Brain microvascular endothelial cell (primary cell): Measurements from ENCODE around the gene C8A.

Experiments
- DNase-seq: peaks from one replicate; pipeline ENCODE4 v3.0.0-alpha.2; 2020
- H3K27ac ChIP-seq: fragments of 250-450 bp; sonication (Bioruptor Pico); 2 replicates; pipeline ENCODE4 v1.5.1; 2020; ENCODE audit warnings: mild to moderate bottlenecking, moderate library complexity
- H3K27me3 ChIP-seq: fragments of 250-450 bp; sonication (Bioruptor Pico); replicated peaks from 2 replicates; pipeline ENCODE4 v1.5.1; 2020; ENCODE audit warnings: mild to moderate bottlenecking
- H3K36me3 ChIP-seq: fragments of 250-450 bp; sonication (Bioruptor Pico); replicated peaks from 2 replicates; pipeline ENCODE4 v1.5.1; 2020; ENCODE audit warnings: mild to moderate bottlenecking
- H3K4me3 ChIP-seq: 2 replicates; pipeline ENCODE4 v1.5.1; 2011; ENCODE audit warnings: low read depth, mild to moderate bottlenecking, control low read depth, low read length, moderate library complexity
- CTCF ChIP-seq: IDR thresholded peaks from 2 replicates; pipeline ENCODE4 v1.5.1; 2011; ENCODE audit warnings: low read depth, mild to moderate bottlenecking, moderate library complexity, low read length, control low read depth, inconsistent platforms; ENCODE audit errors: missing control alignments
- in situ Hi-C: cut with HindIII; loops from 2 replicates; pipeline ENCODE4 v1.10.0; 2017; ENCODE audit warnings: low sequenced_read_pairs, low pct_ligation_motif_present

Gene C8A

GRCh38 chr1:56824271-56824670, 30.3 kb upstream of the C8A start:
- Histone ChIP-seq H3K27ac (no peak overlapping the region), H3K36me3 (no peaks in the 10 kb centered on the region), H3K27me3 (no peaks in the 10 kb centered on the region), H3K4me3 (no peak overlapping the region)
- in situ Hi-C loops: no loop called here
- DNase-seq: no peak
- TF ChIP-seq CTCF: no peak

GRCh38 chr1:56824938-56825337, 29.7 kb upstream of the C8A start:
- Histone ChIP-seq H3K27me3 (no peaks in the 10 kb centered on the region), H3K27ac (no peak overlapping the region), H3K4me3 (no peak overlapping the region), H3K36me3 (no peaks in the 10 kb centered on the region)
- no peak for DNase-seq
- in situ Hi-C loops: no loop called here
- no peak for TF ChIP-seq CTCF

GRCh38 chr1:56825436-56825835, 29.2 kb upstream of the C8A start:
- in situ Hi-C loops: no loop called here
- TF ChIP-seq CTCF: no peak
- H3K27me3 ChIP-seq: no peaks in the 10 kb centered on the region
- no peak overlapping the region for H3K27ac ChIP-seq
- H3K4me3 ChIP-seq: no peak overlapping the region
- no peak for DNase-seq
- H3K36me3 ChIP-seq: no peaks in the 10 kb centered on the region

- no peak overlapping the region for H3K4me3 ChIP-seq
- DNase-seq: no peak
- H3K27me3 ChIP-seq: no peaks in the 10 kb centered on the region
- H3K36me3 ChIP-seq: no peaks in the 10 kb centered on the region
- TF ChIP-seq CTCF: no peak
- H3K27ac ChIP-seq: no peak overlapping the region
- in situ Hi-C loops: no loop called here
Measured at GRCh38 chr1:56827711-56828110, 26.9 kb upstream of the C8A start.

GRCh38 chr1:56830052-56830451, 24.5 kb upstream of the C8A start:
- Histone ChIP-seq H3K27ac (no peak overlapping the region), H3K36me3 (no peaks in the 10 kb centered on the region), H3K4me3 (no peak overlapping the region), H3K27me3 (no peaks in the 10 kb centered on the region)
- TF ChIP-seq CTCF: no peak
- DNase-seq: no peak
- in situ Hi-C loops: no loop called here

- Histone ChIP-seq H3K4me3 (no peak overlapping the region), H3K36me3 (no peaks in the 10 kb centered on the region), H3K27me3 (no peaks in the 10 kb centered on the region), H3K27ac (peak overlapping the region; percentile 27)
- TF ChIP-seq CTCF: peak; percentile 98
- in situ Hi-C loops: no loop called here
- peak; percentile 84 for DNase-seq
Measured at GRCh38 chr1:56831871-56832693, 22.5 kb upstream of the C8A start.
